ENCODE measurements around the gene GPHN.

- TF ChIP-seq POLR2AphosphoS5 (IDR thresholded peaks at IDR 0.05; ENCODE audit: low read depth, low read length) (no peak), POLR2A (IDR thresholded peaks at IDR 0.05; ENCODE audit: low read depth, low read length) (no peak), POU2F2 (IDR thresholded peaks at IDR 0.05; ENCODE audit: low read depth, low read length) (no peak), TAF1 (IDR thresholded peaks at IDR 0.05; ENCODE audit: low read depth, low read length) (no peak), SPI1 (IDR thresholded peaks at IDR 0.05; ENCODE audit: low read depth, low read length) (no peak)
Observed at GRCh38 chr14:67173719-67174118, 665.8 kb downstream of the GPHN start.
